CD4-positive, alpha-beta T cell treated with Interleukin-21 for 1 hour (primary cell): ENCODE results near the gene HMCN2.
A peak's percentile ranks its signal among the peaks of the same experiment; 100 is the strongest.

Experiments used
- DNase-seq: peaks from one replicate; pipeline ENCODE4 v3.0.0-alpha.2; 2020

The HMCN2 gene

GRCh38 chr9:130441031-130441430 is 175.5 kb downstream of the HMCN2 start:
- no peak for DNase-seq

GRCh38 chr9:130442746-130443455 is 177.3 kb downstream of the HMCN2 start:
- DNase-seq = no peak

DNA sequence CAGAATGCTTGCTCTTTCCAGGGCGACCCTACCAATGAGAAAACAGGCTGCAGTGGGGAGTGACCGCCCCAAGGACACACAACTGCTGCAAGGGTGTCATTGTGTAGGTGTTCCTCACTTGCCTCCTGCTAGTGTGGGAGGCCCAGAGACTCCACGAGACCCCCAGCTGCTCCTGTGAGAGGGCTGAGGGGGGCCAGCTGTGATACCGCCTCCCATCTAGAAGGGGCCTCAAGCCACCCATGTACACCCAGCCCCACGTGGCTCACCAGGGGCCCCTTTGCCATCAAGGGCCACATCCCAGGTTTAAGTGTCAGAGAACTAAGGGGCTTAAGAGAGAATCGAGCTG is 177.9 kb downstream of the HMCN2 start:
- DNase-seq = no peak

- no peak for DNase-seq
Observed at GRCh38 chr9:130443840-130444492, 178.4 kb downstream of the HMCN2 start.

DNA sequence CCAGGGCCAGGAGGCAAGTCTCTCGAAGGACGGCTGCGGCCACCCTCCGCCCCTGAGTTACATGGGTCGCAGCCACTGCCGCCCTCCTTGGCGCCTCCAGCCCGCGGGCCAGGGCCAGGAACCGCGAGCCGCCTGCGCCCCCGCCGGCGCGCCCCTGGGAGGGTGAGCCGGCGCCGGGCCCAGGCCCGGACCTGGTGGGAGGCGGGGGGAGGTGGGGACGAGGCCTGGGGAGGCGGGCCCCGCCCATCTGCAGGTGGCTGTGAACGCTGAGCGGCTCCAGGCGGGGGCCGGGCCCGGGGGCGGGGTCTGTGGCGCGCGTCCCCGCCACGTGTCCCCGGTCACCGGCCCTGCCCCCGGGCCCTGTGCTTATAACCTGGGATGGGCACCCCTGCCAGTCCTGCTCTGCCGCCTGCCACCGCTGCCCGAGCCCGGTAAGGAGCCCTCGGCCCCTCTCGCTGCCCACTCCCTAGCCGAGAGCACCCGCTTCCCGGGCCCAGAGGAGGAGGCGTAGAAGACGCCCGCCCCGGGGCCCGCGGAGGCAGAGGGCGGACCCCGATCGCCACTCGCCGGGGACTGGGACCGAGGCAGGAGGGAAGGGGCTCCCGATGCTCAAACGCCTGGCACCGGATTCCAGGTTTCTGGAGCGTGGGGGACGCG is 179.1 kb downstream of the HMCN2 start, which contains the start of gene ASS1:
Gene ASS1 (plus strand): TSS at position 397 of the 657 bp plus-strand sequence. CDS start 7,268 bp downstream, outside the sequence.
- peak; percentile 32 for DNase-seq

DNA sequence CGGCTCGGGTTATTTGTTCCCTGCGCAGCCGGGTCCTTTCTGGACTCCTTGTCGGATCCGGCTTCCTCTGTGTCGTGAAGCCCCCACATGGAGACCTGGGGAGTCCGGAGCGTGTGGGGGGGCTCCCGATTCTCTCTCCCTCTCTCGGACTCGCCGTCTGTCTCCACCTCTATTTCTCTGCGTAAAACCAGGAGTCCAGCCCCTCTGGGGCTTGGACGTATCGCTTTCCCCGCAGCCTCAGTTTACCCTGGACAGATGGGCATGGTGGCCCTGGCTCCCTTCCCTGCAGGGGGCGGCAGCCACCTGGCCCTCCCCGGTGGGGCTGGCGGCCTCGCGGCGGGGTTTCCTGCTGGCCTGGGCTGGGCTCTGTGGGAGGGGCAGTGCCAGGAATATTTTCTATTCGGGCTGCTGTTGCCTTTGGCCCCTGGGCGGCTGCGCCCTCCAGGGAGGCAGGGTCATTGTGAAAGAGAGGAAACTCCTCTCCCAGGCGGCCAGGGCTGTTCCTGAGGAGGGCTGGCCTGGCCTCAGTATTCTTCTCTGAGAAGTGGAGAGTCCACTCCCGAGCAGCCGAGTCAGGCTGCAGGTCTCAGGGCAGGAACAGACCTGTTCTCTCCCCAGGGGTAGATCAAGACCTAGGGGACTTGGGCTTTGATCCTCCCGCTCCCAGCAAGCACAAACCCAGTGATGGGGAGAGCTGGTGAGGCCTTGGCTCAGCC is 179.9 kb downstream of the HMCN2 start:
- no peak for DNase-seq

- no peak for DNase-seq
Observed at GRCh38 chr9:130446101-130446861, 180.7 kb downstream of the HMCN2 start.

- no peak for DNase-seq
Observed at GRCh38 chr9:130447193-130447816, 181.7 kb downstream of the HMCN2 start.

- no peak for DNase-seq
Observed at GRCh38 chr9:130448035-130448624, 182.6 kb downstream of the HMCN2 start.

DNA sequence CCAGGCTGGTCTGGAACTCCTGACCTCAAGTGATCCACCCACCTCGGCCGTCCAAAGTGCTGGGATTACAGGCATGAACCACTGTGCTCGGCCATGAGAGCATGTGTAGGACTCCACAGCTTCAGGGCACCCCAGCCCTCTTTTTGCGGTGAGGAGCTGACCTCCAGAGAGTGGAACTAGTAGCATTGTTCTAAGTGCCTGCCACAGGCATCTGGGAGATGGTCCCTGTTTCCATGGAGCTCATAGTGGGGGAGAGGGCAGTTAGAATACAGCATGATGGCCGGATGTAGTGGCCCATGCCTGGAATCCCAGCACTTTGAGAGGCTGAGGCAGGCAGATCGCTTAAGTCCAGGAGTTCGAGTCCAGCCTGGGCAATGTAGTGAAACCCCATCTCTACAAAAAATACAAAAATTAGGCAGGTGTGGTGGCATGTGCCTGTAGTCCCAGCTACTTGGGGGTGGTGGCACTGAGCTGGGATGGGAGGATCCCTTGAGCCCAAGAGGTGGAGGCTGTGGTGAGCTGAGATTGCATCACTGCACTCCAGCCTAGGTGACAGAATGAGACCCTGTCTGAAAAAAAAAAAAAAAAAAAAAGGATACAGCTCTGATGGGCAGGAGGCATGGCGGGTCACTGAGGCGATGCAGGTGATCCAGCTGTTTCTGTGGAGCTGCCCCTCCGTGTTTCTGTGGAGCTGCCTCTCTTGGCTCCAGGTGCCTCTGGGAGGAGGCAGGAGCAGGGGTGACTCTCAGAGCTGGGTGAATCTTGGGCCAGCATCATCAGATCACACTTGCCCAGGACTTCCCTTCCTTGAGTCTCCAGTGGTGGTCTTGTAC is 183.4 kb downstream of the HMCN2 start:
- no peak for DNase-seq

DNA sequence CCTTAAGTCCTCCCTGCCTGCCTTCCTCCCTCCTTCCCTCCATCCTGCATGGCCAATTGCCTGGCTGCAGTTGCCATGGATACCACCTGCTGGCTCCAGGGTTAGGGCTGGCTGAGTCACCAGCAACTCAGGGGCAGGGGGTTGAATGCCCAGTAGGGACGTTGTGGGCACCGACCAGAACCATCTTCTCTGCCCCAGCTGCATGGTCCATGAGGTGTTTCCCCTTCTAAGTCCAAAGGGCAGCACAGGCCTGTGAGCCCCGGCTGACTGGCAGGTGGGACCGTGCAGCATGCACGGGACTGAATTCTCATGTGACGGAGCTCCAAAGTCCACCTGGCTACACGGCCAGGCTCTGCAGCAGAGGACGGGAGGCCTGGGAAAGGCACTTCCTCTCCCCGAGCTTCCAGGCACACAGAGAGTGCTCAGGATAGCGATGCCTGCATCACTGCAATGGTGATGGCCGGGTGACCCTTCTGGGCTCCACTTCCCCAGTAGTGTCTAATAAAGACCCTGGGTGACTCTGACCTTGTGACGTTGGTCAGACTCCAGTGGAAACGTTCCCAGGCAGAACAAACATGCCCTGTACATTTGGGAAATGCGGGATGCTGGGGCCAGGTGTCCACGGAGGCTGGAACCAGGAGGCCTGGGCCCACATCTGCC is 184.9 kb downstream of the HMCN2 start:
- DNase-seq = no peak

- DNase-seq = no peak
Observed at GRCh38 chr9:130451004-130451390, 185.4 kb downstream of the HMCN2 start.

GRCh38 chr9:130451509-130452388 is 186.2 kb downstream of the HMCN2 start:
- no peak for DNase-seq

DNA sequence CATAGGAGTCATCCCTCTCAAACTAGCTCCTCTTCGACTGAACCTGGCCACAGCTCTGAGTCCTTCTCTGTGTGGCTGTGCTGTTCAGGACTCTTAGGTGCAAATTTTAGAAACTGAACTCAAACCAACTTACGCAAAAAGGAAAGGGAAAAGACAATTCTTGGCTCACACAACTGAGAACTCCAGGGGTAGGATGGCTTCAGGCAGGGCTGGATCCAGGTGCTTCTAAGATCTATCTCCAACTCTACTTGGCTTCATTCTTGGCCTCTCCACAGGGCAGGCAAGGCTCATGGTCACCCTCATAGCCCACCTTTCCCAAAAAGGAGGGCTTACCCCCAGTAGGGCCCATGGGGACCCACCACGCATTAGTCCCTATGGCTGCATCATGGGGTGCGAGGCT is 187.3 kb downstream of the HMCN2 start:
- no peak for DNase-seq

DNA sequence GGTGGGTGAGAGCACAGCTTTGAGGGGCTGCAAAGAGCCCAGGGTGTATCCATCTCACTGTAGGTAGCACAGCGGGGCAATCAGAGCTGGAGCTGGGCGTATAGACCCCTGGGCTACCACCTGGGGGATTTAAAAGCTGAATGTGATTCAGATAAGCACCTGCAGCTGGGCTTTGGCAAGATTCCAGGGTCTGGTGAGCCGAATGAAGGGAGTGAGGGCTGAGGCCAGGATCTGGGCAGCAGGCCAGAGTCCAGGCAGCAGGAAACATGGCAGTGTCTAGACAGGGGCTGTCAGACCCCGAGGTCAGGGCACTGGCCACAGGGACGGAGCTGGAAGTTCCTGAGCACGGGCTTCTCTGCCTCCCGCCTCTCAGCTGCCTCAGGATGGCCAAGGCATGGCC is 187.9 kb downstream of the HMCN2 start:
- DNase-seq = no peak

DNA sequence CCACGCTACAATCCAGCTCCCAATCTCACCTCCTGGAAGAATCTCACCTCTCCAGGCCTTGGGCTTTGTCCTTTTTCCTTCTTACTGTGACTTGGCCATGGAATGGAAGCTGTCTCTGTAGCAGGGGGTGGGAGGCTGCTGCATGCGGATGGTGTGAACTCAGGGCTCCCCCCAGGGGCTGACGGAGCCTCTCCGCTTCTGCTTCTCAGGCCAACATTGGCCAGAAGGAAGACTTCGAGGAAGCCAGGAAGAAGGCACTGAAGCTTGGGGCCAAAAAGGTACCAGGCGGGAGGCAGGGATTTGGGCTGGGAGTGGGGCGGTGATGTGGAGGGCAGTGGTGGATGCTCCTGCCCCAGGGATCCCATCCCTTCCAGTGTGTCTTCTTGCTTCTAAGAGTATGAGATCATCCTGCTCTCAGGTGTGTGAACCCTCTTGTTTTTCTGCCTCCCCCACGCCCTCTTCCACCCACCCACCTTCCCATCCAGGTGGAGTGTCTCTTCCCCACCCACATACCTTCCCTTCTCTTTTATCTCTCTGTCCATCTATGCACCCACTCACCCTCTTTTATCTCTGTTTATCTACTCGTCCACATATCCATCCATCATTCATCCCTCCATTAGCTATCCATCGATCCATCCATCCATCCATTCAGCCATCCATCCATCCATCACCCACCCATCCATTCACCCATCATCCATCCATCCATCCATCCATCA is 188.7 kb downstream of the HMCN2 start:
- no peak for DNase-seq

GRCh38 chr9:130454812-130455325 is 189.3 kb downstream of the HMCN2 start:
- DNase-seq = no peak
